DND-41 (cell line): ENCODE results near the gene SVBP.

ENCODE experiments used
- ATAC-seq: fragments of 200-7000 bp; cut with Tn5 transposase; 3 replicates; pipeline ENCODE4 v1.9.1; 2021; ENCODE audit warnings: low read depth; ENCODE audit not compliant: insufficient read depth
- DNase-seq: peaks from one replicate; pipeline ENCODE4 v3.0.0-alpha.2; 2020
- H2AFZ ChIP-seq: 2 replicates; pipeline ENCODE4 v1.6.0; 2012; ENCODE audit warnings: low read depth, low read length
- H3K27ac ChIP-seq: 2 replicates; pipeline ENCODE4 v1.5.1; 2012; ENCODE audit warnings: low read length, inconsistent platforms
- H3K27me3 ChIP-seq: fragments of 200-600 bp; sonication (generic); 2 replicates; pipeline ENCODE4 v1.6.0; 2012; ENCODE audit warnings: low read length, mild to moderate bottlenecking, inconsistent platforms; ENCODE audit not compliant: insufficient read depth, poor library complexity
- H3K36me3 ChIP-seq: 2 replicates; pipeline ENCODE4 v1.5.1; 2012; ENCODE audit warnings: low read length, inconsistent platforms; ENCODE audit not compliant: insufficient read depth
- H3K4me1 ChIP-seq: 2 replicates; pipeline ENCODE4 v1.5.1; 2012; ENCODE audit warnings: mild to moderate bottlenecking, low read length; ENCODE audit not compliant: insufficient read depth
- H3K4me2 ChIP-seq: 2 replicates; pipeline ENCODE4 v1.6.0; 2012; ENCODE audit warnings: mild to moderate bottlenecking, moderate library complexity, low read length, inconsistent platforms; ENCODE audit not compliant: insufficient read depth
- H3K4me3 ChIP-seq, 2 experiments: fragments of 200-600 bp in 1 of 2; shearing (Covaris generic) in 1 of 2; 2 replicates each; pipeline ENCODE4 v1.5.1; 2012 to 2016; ENCODE audit warnings: inconsistent platforms in 2 of 2, low read length in 2 of 2, mild to moderate bottlenecking in 2 of 2, low read depth in 1 of 2, moderate library complexity in 1 of 2
- H3K79me2 ChIP-seq: 2 replicates; pipeline ENCODE4 v1.6.0; 2012; ENCODE audit warnings: low read length, inconsistent platforms; ENCODE audit not compliant: insufficient read depth
- H3K9ac ChIP-seq: 2 replicates; pipeline ENCODE4 v1.6.0; 2012; ENCODE audit warnings: low read depth, mild to moderate bottlenecking, inconsistent platforms, low read length, moderate library complexity
- H3K9me3 ChIP-seq: 2 replicates; pipeline ENCODE4 v1.5.1; 2012; ENCODE audit warnings: low read length, moderate library complexity, mild to moderate bottlenecking, inconsistent platforms; ENCODE audit not compliant: insufficient read depth, severe bottlenecking
- H4K20me1 ChIP-seq: 2 replicates; pipeline ENCODE4 v1.6.0; 2012; ENCODE audit warnings: low read length; ENCODE audit not compliant: insufficient read depth
- EZH2 ChIP-seq: IDR thresholded peaks from 3 replicates; pipeline ENCODE4 v1.6.1; 2012; ENCODE audit warnings: borderline replicate concordance, low read depth, mild to moderate bottlenecking, moderate library complexity, low read length, inconsistent platforms; ENCODE audit not compliant: severe bottlenecking
- TF ChIP-seq, protein P1 (sequence below): IDR thresholded peaks from 2 replicates; pipeline ENCODE4 v1.5.1; 2012; ENCODE audit warnings: borderline replicate concordance, low read length, moderate library complexity, mild to moderate bottlenecking; ENCODE audit not compliant: poor library complexity, severe bottlenecking; ENCODE audit errors: extremely low read depth

SVBP gene, protein sequence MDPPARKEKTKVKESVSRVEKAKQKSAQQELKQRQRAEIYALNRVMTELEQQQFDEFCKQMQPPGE

DNA sequence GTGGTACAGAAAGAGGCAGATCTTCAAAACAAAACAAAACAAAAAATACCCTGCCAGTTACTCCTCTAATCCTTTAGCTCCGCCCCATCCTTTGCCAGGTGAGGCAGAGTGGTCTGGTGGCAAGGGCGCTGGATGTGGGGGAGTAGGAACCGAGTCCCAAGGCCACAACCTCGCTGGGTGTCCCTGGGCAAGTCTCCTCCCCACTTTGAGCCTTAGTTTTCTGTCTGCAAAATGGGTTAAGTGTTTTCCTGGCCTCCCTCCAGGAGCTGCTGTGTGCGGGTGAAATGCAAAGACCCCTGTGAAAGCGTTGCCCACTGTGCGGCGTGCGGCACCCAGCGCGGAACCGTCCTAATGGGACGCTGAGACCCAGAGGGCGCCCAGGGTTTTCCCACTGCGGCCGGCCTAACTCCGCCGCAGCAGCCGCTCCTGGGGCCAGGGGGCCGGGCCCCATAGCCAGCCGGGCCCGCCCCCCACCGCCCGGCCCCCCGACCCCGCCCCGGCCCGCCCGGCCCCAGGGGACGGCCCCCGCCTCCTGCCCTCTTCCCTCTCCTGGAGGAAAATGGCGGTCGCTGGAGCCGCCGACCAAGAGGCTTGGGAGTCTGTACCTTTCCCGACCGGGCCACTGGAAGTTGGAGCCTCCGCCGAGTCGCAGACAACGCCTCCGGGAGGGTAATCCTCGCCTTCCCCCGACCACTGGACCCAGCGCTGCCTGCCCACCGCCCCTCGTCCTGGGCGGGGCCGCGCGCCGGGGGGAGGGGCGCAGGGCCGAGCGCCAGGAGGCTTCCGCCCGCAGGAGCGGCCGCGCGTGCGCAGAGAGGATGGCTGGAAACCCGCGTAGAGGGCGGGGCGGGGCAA is at the start of gene SVBP, which contains the start of gene ERMAP:
TSS of gene SVBP (minus strand) at position 813 of the 855 bp plus-strand sequence. CDS start 853 bp downstream, outside the sequence.
TSS of gene ERMAP (plus strand) at position 538 of the 855 bp plus-strand sequence. CDS start 13,327 bp downstream, outside the sequence.
- Histone ChIP-seq H3K4me2 (peak within 1 kb of the TSS; percentile 94), H3K4me3 (peak within 1 kb of the TSS; percentile 84 to 94), H3K9me3 (no peaks in the 10 kb centered on the region), H2AFZ (peak within 1 kb of the TSS; percentile 94), H3K9ac (peak within 1 kb of the TSS; percentile 93), H4K20me1 (no peaks in the 10 kb centered on the region), H3K27ac (peak within 1 kb of the TSS; percentile 99), H3K4me1 (peaks cover 24% of the 10 kb centered on the region), H3K79me2 (0 out of 2 replicates have a peak, but pooled peaks cover 6% of the 10 kb centered on the region), H3K36me3 (no peaks in the 10 kb centered on the region; the same call in 1 of the 2 replicates), H3K27me3 (no peaks in the 10 kb centered on the region)
- DNase-seq, result peak; percentile 93
- ATAC-seq, result peak; percentile 87
- TF ChIP-seq, protein P1, sequence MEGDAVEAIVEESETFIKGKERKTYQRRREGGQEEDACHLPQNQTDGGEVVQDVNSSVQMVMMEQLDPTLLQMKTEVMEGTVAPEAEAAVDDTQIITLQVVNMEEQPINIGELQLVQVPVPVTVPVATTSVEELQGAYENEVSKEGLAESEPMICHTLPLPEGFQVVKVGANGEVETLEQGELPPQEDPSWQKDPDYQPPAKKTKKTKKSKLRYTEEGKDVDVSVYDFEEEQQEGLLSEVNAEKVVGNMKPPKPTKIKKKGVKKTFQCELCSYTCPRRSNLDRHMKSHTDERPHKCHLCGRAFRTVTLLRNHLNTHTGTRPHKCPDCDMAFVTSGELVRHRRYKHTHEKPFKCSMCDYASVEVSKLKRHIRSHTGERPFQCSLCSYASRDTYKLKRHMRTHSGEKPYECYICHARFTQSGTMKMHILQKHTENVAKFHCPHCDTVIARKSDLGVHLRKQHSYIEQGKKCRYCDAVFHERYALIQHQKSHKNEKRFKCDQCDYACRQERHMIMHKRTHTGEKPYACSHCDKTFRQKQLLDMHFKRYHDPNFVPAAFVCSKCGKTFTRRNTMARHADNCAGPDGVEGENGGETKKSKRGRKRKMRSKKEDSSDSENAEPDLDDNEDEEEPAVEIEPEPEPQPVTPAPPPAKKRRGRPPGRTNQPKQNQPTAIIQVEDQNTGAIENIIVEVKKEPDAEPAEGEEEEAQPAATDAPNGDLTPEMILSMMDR, result no peak
- no peak for TF ChIP-seq EZH2

DNA sequence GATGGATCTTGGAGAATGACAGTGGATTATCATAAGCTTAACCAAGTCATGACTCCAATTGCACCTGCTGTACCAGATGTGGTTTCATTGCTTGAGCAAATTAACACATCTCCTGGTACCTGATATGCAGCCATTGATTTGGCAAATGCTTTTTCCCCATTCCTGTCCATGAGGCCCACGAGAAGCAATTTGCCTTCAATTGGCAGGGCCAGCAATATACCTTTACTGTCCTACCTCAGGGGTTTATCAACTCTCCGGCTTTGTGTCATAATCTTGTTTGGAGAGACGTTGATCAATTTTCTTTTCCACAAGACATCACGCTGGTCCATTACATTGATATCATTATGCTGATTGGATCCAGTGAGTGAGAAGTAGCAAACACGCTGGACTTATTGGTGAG is 49.4 kb upstream of the SVBP start:
- no peaks in the 10 kb centered on the region for H3K36me3 ChIP-seq
- TF ChIP-seq EZH2, result no peak
- TF ChIP-seq, protein P1, result no peak
- no peaks in the 10 kb centered on the region for H3K4me1 ChIP-seq
- DNase-seq, result no peak
- ATAC-seq, result no peak
- H3K9ac ChIP-seq, result no peak overlapping the region
- no peak overlapping the region for H3K27ac ChIP-seq
- H3K27me3 ChIP-seq, result peaks cover 3% of the 10 kb centered on the region
- H3K4me3 ChIP-seq, result no peak overlapping the region
- no peaks in the 10 kb centered on the region for H4K20me1 ChIP-seq
- no peak overlapping the region for H3K4me2 ChIP-seq
- H2AFZ ChIP-seq, result no peak overlapping the region
- no peaks in the 10 kb centered on the region for H3K9me3 ChIP-seq
- H3K79me2 ChIP-seq, result no peaks in the 10 kb centered on the region

DNA sequence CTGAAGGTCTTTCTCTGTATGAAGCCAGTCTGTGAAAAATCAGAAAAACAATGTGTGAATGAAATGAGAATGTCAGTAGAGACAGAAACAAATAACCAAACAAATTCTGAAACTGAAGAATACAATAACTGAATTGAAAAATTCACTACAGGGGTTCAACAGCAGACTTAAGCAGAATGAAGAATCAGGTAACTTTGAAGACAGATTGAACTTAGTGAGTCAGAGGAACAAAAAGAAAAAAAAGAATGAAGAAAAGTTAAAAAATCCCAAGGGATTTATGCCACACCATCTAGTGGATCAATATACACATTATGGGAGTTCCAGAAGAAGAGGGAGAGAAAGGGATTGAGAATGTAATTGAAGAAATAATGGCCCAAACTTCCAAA is 43.8 kb upstream of the SVBP start:
- DNase-seq (no peak), ATAC-seq (no peak)
- H3K27me3 ChIP-seq, result no peaks in the 10 kb centered on the region
- no peak overlapping the region for H2AFZ ChIP-seq
- H3K27ac ChIP-seq, result no peak overlapping the region
- H3K9me3 ChIP-seq, result no peaks in the 10 kb centered on the region
- no peak overlapping the region for H3K4me3 ChIP-seq
- H3K36me3 ChIP-seq, result no peaks in the 10 kb centered on the region
- no peak for TF ChIP-seq EZH2
- TF ChIP-seq, protein P1, result no peak
- no peaks in the 10 kb centered on the region for H4K20me1 ChIP-seq
- H3K4me1 ChIP-seq, result no peaks in the 10 kb centered on the region
- H3K4me2 ChIP-seq, result no peak overlapping the region
- H3K79me2 ChIP-seq, result no peaks in the 10 kb centered on the region
- no peak overlapping the region for H3K9ac ChIP-seq
